Uterus (tissue), 2 donors: ENCODE data around the gene INTS11.

Experiments used
- POLR2A ChIP-seq, 2 donors: fragments of 450-650 bp; IDR thresholded peaks; one replicate each; pipeline ENCODE4 v1.6.1; 2016; ENCODE audit warnings: antibody characterized with exemption in 2 of 2, mild to moderate bottlenecking in 1 of 2, moderate library complexity in 1 of 2
- TF ChIP-seq, protein P1 (sequence below), 4 experiments: fragments of 200-600 bp in 2 of 4; fragments of 450-650 bp in 2 of 4; sonication (generic) in 2 of 4; IDR thresholded peaks; one replicate each; pipeline ENCODE4 v1.5.1; 2016 to 2019; ENCODE audit warnings: antibody characterized with exemption in 4 of 4, mild to moderate bottlenecking in 2 of 4, moderate library complexity in 1 of 4

- TF ChIP-seq, protein P1, sequence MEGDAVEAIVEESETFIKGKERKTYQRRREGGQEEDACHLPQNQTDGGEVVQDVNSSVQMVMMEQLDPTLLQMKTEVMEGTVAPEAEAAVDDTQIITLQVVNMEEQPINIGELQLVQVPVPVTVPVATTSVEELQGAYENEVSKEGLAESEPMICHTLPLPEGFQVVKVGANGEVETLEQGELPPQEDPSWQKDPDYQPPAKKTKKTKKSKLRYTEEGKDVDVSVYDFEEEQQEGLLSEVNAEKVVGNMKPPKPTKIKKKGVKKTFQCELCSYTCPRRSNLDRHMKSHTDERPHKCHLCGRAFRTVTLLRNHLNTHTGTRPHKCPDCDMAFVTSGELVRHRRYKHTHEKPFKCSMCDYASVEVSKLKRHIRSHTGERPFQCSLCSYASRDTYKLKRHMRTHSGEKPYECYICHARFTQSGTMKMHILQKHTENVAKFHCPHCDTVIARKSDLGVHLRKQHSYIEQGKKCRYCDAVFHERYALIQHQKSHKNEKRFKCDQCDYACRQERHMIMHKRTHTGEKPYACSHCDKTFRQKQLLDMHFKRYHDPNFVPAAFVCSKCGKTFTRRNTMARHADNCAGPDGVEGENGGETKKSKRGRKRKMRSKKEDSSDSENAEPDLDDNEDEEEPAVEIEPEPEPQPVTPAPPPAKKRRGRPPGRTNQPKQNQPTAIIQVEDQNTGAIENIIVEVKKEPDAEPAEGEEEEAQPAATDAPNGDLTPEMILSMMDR (IDR thresholded peaks at IDR 0.05): no peak
- TF ChIP-seq POLR2A (IDR thresholded peaks at IDR 0.05): no peak
Observed at GRCh38 chr1:1273209-1273511, 51.3 kb downstream of the INTS11 start.
